GM19099 (cell line): Measurements from ENCODE around the gene NACA.

Source experiments
- POLR2A ChIP-seq: IDR thresholded peaks from 3 replicates; pipeline ENCODE4 v1.6.1; 2011; ENCODE audit warnings: low read depth; ENCODE audit not compliant: insufficient read length; ENCODE audit errors: extremely low read depth

NACA gene

DNA sequence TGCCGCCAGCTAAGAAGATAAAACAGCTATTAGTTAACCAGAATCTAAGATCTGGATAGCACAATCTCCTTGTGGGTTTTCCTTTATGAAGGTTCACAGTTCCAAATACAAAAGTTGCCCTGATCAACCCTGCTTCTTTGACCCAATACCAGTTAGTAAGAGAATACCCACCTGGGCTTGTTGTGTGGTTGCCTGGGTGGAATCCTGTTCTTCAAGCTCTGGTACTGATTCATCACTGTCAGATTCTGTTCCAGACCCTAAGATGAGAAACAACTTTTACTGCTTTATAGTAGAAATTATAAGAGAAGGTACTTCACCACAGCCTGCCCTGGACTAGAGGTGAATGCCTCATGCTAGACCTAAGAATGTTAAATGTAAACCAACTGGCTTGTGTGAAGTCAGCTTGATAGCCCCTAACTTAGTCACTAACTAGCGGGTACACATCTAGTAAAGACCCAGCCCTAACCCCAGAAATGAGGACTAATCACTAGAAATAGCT is 10.6 kb downstream of the NACA start:
- no peak for TF ChIP-seq POLR2A

GRCh38 chr12:56713345-56713744 is 11.8 kb downstream of the NACA start:
- no peak for TF ChIP-seq POLR2A

GRCh38 chr12:56709759-56710376 is 15.2 kb downstream of the NACA start:
- TF ChIP-seq POLR2A = no peak

DNA sequence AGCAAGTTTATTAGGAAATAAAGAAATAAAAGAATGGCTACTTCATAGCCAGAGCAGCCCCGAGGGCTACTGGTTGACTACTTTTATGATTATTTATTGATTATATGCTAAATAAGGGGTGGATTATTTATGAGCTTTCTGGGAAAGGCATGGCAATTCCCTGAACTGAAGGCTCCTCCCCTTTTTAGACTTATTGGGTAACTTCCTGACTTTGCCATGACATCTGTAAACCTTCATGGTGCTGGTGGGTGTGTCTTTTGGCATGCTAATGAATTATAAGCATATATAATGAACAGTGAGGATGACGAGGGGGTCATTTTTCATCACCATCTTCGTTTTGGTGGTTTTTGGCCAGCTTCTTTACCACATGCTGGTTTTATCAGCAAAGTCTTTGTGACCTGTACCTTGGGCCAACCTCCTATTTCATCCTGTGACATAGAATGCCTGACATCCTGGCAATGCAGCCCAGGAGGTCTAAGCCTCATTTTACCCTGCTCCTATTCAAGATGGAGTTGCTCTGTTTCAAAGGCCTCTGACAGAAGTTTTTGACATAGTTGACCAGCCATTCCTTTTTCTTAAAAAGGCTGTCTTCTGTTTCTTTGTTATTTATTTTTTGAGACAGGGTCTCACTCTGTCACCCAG is 26.0 kb downstream of the NACA start:
- TF ChIP-seq POLR2A = no peak

DNA sequence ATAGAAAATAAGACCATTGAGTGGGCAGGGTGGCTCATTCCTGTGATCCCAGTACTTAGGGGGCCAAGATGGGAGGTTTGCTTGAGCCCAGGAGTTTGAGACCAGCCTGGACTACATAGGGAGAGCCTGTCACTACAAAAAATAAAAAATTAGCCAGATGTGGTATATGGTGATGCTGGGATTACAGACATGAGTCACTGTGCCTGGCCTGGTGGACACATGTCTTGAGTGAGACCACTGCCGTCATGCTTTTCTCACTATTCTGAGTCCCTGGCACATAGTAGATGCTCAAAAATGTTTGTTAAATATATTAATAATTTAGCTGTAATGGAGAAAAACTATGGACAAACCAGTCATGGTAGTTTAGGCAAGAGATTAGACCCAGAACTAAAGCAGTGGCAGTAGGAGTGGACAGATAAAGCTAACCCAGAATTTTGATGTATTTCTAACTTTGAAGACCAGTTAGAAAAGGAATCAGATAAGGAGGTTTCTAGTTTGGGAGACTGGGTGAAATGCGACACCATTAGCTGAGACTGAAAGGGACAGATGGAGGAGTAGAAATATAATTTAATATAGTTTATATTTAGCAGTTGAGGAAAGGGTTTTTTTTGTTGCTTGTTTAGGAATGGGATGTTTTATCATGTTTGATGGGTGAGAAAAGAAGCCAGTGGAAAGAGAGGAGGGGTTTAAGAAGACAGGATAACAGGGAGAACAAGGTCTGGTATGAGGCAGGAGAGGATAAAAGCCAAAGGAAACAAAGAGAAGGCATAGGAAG is 29.6 kb downstream of the NACA start:
- no peak for TF ChIP-seq POLR2A

DNA sequence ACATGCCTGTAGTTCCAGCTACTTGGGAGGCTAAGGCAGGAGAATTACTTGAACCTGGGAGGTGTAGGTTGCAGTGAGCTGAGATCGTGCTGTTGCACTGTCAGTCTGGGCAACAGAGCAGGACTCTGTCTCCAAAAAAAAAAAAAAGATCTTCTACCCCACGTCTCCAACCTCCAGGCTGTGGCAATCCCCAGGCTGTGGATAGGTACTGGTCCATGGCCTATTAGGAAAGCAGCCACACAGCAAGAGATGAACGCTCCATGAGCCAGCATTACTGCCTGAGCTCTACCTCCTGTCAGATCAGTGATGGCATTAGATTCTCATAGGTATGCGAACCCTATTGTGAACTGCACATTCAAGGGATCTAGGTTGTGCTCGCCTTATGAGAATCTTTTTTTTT is 30.9 kb downstream of the NACA start:
- TF ChIP-seq POLR2A = no peak

DNA sequence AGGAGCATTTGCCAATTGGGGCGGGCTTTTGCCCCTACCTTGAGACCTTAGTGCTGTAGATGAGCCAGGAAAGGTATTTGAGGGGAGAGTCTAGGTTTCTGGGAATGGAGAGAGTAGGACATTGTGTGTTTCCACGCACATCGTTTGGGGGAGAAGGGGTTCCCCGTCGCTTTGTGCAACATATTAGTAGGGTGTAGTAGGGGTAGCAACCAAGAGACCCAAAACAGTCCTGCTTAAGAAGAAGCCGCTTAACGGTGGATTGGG is 36.3 kb downstream of the NACA start:
- TF ChIP-seq POLR2A = no peak

DNA sequence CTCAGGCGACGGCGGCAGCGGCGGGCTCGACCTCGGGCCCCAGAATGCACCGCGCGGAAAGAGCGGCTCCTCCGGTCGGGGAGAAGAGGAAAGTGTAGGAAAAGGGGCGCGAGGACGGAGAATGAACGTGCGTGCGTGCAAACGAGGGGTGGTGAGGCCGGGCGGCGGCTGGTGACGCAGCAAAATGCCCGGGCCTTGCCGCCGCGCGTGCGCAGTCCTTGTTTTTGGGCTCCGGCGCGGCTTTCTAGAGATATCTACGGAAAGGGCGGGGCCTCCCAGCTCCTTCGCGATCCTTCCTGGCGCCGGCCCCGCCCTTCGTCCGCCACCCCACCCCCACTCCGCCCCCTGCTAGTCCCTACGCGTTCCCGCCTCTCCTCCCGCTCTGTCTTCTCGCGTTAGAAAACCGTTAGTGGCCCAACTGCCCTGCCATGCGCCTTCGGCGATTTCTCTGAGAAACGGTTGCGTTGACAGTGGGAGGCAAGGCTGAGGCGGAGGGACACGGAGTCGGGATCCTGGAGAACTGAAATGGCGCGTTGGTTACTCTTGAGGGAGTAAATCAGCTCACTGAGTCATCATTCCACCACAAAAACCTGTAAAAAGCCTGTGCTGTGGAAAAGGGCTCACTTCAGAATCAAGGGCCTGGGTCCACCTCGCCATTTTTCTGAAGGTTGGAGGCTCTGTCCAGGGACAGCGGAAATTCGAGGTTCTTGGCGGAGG is 36.8 kb downstream of the NACA start, which contains the start of gene PTGES3:
PTGES3 (minus strand) TSS at position 156 of the 717 bp plus-strand sequence. CDS start 285 bp downstream, outside the sequence.
- peak; percentile 94 for TF ChIP-seq POLR2A

- TF ChIP-seq POLR2A = peak; percentile 50
These were observed 37.6 kb downstream of the NACA start for GRCh38 chr12:56687223-56688128.

DNA sequence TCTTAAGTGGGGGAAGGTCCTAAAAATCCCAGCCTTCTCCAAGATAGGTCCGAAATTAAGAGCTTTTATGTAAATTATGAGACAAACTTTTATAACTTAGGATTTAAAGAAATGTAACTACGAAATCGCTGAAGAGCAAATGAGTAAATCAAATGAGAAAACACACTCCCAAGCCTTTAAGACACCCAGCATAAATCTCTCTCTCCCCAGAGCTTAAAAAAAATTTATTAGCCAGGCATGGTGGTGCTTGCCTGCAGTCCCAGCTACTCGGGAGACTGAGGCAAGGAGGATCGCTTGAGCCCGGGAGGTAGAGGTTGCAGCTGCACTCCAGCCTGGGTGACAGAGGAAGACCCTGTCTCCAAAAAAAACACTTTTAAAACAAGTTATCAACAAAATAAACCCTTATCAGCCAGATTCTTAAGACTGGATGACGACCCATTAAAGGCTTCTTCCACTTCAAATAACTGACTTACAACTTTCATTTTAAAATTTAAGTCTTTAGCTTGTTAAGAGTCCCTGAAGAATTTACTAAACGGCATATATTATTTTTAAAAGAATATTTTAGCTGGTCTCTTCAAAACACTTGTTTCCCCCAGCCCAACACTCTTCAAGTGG is 40.2 kb downstream of the NACA start:
- TF ChIP-seq POLR2A = no peak

- TF ChIP-seq POLR2A = no peak
These were observed 42.8 kb downstream of the NACA start for GRCh38 chr12:56682323-56682722.

GRCh38 chr12:56679883-56680575 is 45.1 kb downstream of the NACA start:
- no peak for TF ChIP-seq POLR2A

GRCh38 chr12:56678852-56679251 is 46.2 kb downstream of the NACA start:
- TF ChIP-seq POLR2A = no peak

- no peak for TF ChIP-seq POLR2A
These were observed 47.4 kb downstream of the NACA start for GRCh38 chr12:56677680-56678079.
